Thyroid gland (tissue), 4 donors: Measurements from ENCODE around the gene VSX1.

Experiments used
- CTCF ChIP-seq, 6 experiments: fragments of 200-600 bp in 3 of 6; fragments of 450-650 bp in 3 of 6; sonication (generic) in 3 of 6; IDR thresholded peaks; one replicate each; pipeline ENCODE4 v1.5.1; 2016 to 2019; ENCODE audit warnings: antibody characterized with exemption in 6 of 6, mild to moderate bottlenecking in 2 of 6, inconsistent platforms in 1 of 6, moderate library complexity in 1 of 6
- POLR2A ChIP-seq, 2 donors: fragments of 450-650 bp; IDR thresholded peaks; one replicate each; pipeline ENCODE4 v1.6.1; 2017; ENCODE audit warnings: antibody characterized with exemption in 2 of 2, mild to moderate bottlenecking in 2 of 2, moderate library complexity in 1 of 2

GRCh38 chr20:25127761-25128537 is 46.0 kb upstream of the VSX1 start:
- TF ChIP-seq POLR2A (IDR thresholded peaks at IDR 0.05) (no peak), CTCF (IDR thresholded peaks at IDR 0.05) (no peak)
